ENCODE measurements around the gene TENM4.

TENM4 gene

DNA sequence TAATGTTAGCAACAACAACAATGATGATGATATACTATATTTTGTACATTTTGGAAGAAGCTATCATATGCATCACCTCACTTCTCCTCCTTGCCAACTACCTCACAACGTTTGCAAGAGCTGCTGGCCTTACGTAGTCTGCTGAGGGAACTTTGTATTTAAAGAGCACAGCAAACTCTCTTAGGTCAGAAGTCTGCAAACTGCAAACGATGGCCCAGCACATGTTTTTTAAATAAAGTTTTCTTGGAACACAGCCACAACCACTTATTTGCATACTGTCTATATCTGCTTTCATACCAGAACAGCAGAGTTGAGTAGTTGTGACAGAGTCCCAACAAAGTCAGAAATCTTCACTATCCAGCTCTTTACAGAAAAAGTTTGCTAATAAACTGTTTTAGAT lies 261.7 kb downstream of the TENM4 start:
- DNase-seq (ENCODE audit: low read depth in 2 of 2): no peak

DNA sequence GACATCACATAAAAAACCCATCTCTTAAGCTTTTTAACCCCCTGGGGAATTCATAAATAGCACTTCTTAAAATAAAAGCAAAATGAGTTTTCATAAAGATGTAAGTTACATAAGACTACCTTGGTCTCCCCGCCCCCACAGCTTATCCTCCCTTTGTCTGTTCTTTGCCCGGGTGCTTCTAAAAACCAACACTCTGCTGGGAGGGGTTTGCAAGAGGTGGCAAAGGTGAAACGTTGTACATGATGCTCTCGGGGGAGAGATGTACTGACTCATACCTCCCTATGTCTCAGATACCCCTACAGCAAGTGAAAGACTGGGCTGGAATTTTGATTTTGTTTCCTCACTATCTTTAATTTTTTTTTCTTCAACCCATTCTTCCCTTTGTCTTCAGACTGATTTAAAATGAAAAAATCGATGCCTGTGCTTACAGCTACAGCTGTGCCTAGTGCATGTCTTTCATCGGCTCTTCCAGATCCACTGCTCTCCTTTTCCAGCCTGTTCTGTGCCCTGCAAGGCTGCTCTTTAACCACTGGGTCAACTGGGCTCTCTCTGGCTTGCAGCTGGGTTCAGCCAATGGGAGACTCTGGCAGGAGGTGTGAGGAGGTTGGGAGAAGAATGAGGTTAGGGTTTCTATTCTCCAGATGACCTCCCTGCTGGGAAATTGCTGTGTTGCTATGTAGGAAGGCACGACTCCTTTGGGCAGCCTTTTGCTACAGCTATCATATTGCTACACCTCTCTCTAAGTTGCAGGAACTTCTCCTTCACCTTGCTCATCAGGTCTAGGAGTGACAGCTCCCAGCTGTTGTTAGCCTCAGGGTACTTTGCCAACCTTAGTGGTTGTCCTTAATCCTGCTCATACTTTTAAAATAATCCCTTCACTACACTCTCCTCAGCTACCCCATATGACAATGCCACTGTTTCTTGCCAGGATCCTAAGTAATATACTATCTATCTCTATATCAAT lies 266.5 kb downstream of the TENM4 start:
- no peak for DNase-seq (ENCODE audit: low read depth in 2 of 2)

DNA sequence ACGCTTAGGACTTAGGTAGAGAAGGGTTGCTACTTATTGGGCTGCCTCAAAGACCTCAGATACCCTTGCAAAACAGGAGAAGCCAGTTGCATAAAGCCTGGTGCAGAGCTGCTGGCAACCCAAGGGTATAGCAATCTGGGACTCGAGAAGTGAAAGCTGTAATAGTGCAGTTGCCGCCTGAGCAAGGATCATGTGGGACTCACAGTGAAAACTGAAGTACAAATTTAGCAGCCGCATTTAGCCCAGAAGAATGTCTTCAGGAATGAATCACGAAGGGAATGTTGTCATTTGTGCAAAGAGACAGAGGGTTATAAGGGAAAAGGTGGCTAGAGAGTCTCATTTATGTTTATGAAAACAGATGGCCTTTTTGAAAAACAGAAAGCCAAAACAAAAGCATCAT lies 267.2 kb downstream of the TENM4 start:
- DNase-seq (ENCODE audit: low read depth in 2 of 2): no peak

DNA sequence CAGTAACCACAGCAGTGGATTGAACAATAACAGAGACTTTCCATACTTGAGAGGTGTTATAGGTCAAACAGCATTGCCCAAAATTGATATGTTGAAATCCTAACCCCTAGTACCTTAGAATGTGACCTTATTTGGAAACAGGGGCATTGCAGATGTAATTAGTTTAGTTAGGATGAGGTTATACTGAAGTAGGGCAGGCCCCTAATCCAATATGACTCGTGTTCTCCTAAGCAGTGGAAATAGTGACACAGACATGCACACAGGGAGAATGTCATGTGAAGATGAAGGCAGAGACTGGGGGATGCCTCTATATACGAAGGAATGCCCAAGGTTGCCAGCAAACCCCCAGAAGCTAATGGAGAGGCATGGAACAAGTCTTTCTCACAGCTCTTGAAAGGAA lies 270.5 kb downstream of the TENM4 start:
- DNase-seq (ENCODE audit: low read depth in 2 of 2): no peak

DNA sequence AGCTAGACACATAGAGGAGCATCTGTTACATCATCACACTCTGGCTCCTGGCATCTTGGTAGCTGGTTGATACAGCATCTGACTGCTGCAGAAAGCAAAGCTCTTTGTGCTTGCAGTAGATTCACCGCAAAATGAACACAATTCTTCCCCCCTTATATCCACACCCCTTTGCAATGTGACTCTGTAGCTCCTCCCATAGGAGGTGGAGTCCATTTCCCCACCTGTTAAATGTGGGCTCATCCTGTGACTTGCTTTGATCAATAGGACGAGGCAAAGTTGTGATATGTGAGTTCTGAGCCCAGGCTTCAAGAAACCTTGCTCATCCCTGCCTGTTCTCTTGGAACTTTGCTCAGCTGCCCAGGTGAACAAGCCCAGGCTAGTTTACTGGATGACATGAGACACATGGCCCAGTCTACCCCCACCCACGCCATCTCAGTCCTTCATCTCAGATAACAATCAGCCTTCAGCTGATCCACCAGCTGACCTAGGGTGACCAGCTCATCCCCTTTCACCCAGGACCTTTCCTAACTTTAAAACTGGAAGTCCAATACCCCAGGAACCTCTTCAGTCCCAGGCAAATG lies 272.2 kb downstream of the TENM4 start:
- no peak for DNase-seq (ENCODE audit: low read depth in 2 of 2)

DNA sequence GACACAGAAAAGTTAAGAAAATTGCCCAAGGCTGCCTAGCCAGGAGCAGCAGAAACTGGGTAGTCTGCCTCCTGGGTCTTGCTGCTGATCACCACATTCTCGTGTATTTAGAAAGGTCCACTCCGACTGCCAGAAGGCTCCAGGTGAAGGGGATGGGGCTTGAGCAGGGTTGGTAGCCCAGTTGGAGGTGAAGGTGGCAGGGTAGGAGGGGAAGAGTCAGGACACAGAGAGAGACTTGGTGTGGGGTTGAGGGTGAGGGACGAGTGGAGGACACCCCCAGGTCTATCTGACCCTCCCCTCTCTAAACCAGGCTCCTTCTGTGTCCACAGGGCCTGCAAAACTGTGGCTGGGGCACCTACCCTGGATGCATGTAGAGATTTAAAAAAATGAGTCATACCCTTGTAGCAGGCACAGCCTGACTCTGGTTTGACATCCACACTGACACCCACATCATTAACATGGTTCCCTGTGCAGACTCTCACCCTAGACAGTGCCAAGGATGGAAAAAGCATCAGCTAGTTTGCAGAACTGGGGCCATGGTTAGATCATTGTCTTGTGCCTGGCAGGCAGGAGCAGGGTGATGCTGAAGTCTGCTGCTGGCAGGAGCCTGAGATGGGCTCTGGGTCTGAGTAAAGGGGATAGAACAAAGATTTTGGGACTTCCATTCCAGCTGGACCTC lies 273.2 kb downstream of the TENM4 start:
- no peak for DNase-seq (ENCODE audit: low read depth in 2 of 2)

DNA sequence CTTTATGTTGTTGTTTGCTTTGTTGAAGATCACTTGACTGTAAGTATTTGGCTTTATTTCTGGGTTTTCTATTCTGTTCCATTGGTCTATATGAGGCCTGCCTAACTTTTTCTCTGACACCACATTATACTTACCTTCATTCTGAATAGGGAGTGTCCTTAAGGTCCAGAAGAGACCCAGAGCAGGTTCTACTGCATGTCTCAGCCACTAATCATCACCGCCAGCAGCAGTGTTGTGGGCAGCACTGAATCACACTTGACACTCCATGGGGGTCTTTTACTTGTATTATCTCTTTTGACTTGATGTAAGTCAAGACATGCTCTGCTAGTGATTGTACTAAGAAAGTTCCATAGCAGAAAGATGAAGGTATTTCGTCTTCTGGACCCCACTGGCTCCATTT lies 274.9 kb downstream of the TENM4 start:
- DNase-seq (ENCODE audit: low read depth in 2 of 2): no peak

DNA sequence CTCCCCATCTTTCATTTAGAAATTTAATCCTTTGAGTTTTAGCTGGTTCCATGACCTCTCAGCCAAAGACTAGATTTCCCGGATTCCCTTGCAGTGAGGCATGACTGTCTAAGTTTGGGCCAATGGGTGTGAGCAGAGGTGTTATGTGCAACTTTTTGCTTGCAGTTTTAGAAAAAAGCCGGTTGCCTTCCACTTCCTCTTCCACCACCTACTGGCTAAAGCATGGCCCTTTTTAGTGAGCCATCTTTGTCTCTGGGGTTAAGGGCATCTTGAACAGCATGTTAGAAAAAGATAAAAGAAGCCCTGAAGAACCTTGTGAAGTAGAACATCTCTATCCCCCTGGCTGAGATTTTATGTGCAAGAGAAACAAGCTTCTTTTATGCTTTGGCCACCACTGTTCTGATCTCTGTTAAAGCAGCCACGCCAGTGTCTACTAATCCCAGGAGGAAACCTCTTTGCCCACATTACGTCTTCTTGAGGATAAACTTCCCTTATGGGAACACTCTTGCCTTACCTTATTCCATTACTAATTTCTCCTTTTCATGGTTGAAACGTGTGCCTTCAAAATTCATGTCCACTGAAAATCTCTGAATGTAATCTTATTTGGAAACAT lies 279.9 kb downstream of the TENM4 start:
- no peak for DNase-seq (ENCODE audit: low read depth in 2 of 2)

DNA sequence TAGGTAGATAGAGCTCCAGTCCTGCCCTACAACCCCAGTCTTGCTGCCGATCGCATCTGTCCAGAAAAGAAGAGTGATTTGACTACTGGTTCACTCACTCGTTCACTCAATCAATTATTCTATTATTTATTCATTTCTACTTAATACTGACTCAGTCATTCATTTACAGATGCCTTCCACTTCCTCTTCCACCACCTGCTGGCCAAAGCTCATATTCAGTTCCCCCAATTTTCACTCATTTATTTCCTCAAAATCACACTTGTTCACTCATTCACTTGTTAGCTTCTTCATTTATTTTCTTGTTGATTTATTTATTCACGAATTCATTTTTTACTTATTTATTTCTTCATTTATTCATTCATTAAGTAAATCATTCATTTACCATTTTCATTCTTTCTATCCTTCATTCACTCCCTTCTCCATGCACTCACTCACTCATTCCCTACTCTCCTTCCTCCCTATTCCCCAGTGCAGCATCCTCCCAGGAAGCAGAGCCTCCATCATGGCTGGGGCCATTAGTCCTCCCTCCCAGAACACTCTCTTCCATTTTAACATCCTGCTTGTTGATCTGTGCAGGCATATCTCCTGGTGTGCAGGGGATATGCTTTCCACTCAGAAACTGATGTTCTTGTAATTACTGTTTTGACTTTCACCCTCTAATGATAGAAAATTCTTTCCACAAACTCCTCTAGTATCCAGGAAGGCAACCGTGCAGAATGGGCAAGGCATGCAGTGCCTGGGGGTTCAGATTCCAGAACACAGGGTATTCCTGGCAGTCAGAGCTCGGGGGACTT lies 281.0 kb downstream of the TENM4 start:
- DNase-seq (ENCODE audit: low read depth in 2 of 2): no peak

DNA sequence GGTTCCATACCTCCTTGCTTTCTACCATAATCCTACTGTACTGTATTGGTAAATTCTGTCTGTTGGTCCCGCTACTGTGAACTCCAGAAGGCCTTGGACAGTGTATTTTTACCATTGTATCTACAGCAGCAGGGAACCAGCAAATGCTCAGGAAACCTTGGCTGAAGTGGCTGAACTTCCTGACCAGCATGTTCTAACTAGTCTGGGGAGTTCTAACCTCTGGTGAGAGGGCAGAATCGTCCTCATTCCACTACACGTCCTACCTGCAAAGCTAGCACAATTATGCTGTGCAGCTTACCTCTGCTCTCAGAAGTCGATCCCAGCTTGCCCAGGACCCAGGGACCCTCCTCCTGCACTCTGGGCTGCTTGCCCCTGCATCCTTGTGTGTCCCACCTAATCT lies 283.1 kb downstream of the TENM4 start:
- DNase-seq (ENCODE audit: low read depth in 2 of 2): no peak

DNA sequence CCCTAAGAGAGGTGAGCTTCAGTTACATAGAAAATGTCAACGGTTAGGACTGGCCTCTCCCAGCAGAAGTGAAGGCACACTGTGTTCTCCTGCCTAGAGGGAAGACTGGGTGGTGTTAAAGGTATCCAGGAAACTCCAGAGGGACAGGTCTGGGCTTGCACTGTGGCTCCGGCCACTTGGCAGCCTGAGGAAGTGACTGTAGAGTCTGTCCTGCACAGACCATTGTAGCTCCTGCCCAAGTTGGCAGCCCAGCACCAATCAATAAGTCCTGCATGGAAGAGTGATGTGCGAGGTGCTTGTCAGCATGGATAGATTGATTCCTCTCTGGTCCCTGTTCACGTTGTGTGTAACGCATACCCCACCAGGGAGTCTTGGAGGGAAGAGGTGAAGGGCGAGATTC lies 284.8 kb downstream of the TENM4 start:
- DNase-seq (ENCODE audit: low read depth in 2 of 2): no peak

DNA sequence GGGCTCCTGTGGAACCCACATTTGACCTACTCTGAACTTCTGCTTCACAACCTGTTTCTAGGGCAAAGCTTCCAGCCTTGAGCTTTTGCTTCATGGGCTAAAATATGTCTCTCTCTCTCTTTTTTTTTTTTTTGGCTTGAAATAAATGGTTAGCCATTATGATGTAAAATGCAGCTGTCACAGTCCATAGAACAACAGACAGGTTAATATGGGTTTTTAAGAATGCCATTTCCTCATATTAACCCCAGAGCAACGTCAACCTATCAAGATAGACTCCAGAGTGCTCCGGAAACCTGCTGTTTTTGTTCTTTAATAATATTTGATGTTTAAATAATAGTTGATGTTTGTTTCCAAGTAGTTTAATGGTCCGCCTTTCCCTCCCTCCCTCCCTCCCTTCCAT lies 285.6 kb downstream of the TENM4 start:
- DNase-seq (ENCODE audit: low read depth in 2 of 2): no peak

DNA sequence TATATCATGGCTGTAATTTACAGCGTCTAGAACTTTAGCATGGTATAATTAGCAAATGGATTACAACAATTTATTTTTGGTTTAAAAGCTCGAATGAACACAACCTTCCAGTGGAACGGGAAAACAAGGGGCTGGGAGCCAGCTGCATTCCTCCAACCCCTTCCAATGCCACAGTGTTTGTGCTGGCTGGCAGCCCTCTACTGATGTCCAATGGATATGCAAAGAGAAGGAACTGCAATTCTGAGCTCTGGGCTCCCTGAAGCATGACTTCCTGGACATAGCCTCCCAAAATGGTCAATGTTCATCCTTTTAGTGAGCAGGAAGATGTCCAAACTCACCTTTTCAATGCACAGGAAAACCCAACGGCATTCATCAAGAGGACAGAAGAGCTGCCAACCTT lies 288.3 kb downstream of the TENM4 start:
- no peak for DNase-seq (ENCODE audit: low read depth in 2 of 2)

DNA sequence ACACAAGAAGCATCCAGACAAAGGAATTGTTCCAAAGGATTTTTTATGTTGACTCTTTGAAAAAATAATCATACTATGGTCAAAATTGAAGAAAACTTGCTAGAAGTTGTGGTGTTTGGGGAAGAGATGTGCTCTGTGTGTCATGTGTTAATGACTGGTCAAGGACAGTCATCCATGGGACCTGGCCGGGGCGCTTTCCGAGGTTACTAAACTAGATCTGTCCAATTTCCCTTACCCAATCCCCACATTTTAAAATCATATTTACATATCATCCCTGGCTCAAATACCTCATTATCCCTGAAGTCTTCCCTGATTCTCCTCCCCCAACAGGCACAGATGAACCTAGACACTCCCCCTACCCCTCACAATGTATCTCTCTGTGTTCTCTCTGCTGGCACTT lies 289.4 kb downstream of the TENM4 start:
- no peak for DNase-seq (ENCODE audit: low read depth in 2 of 2)

DNA sequence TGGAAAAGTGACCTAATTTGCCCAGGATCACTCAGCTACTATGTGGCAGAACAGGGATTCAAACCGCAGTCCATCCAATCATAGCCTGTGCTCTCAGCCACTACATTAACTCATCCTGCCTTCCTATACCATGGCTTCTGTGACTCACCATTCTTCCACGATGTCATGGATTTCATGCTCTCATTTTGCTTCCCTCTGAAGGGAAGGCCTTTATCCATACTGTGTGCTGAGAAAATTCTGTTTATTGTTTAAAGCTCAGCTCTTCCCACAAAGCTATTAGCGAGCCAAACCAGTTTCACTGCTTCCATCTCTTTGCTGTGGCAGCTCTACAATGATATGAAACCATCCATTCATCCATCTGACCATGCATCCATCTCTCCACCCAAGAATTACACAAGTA lies 289.9 kb downstream of the TENM4 start:
- no peak for DNase-seq (ENCODE audit: low read depth in 2 of 2)

DNA sequence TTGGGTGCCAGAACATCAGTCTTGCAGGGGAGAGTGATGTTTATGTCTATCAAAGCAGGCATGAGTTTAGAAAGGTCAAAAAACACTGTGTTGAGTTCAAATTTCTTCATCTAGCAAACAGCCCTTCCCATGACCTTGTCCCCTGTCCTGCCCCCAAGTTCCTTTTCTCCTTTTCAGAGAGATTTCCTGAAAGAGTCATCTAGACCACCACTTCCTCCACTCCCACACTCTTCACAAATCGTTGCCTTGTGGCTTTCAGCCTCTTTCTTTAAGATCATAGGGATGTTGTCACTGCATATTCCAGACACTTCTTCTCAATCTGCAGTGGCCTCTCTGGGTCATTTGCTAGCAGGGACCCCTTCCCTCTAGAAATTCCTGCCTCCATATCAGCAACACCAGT lies 290.5 kb downstream of the TENM4 start:
- no peak for DNase-seq (ENCODE audit: low read depth in 2 of 2)

DNA sequence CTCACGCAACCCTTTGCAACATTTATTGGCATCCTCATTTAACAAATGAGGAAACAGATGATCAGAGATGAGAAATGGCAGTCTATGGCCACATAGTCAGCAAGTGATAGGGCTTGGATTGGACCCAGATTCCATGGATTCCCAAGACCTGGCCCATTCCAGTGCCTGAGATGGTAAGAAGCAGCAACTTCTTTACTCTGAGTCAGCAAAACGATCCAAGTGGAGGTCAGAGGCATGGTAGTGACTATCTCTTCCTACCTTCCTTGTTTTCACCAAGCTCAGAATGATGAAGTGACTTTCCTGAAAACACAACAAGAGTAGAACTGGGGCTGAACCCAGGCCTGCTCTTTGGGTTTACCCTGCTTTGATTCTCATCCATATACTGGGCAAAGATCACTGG lies 293.1 kb downstream of the TENM4 start:
- DNase-seq (ENCODE audit: low read depth in 2 of 2): no peak

DNA sequence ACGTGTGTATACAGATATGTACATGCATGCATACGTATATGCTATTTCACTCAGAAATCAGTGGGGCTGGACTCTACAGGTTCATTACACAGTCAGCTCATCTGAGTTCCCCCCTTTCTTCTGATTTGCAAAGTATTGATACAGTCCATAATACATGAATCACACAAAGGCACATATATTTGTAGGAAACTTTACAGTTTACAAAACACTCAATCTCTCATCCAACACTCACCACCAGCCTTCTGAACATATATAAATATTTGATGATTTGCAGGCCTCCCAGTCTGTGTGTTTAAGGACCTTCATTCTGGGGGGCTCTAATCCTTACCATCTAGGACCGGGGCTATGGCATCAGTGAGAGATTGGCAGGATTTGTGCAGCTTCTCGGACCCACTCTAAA lies 293.8 kb downstream of the TENM4 start:
- DNase-seq (ENCODE audit: low read depth in 2 of 2): no peak

DNA sequence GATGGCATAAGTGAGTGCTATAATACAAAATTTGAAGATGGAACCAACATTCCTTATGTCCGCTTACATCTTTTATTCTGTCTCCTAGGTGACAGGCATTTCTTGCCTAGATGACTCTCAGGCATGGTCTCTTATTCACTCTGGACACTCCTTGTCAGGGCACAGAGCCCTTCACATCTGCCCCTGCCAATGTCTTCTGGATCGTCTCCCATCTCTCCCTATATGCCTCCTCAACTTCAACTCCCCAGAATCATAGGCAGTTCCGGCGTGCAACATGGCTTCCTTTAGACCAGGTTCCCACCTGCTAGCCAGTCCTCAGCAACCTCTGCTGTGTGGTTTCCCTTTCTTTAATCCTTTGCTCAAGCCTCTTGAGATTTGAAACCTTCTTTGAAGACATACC lies 300.9 kb downstream of the TENM4 start:
- no peak for DNase-seq (ENCODE audit: low read depth in 2 of 2)

DNA sequence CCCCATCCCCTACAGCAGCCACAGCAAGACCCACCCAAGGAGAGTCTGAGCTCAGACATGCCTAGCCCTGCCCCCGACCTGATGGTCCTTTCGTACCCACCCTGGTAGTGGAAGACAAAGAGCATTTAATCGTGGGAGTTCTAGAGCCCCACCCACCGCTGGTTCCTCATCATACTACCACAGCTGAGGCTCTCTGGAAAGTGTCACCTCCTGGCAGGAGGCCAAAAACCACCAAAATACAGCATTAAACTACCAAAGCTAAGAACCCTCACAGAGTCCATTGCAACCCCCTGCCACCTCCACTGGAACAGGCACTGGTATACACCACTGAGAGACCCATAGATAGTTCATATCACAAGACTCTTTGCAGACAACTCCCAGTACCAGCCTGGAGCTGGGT lies 311.1 kb downstream of the TENM4 start:
- DNase-seq (ENCODE audit: low read depth in 2 of 2): no peak

DNA sequence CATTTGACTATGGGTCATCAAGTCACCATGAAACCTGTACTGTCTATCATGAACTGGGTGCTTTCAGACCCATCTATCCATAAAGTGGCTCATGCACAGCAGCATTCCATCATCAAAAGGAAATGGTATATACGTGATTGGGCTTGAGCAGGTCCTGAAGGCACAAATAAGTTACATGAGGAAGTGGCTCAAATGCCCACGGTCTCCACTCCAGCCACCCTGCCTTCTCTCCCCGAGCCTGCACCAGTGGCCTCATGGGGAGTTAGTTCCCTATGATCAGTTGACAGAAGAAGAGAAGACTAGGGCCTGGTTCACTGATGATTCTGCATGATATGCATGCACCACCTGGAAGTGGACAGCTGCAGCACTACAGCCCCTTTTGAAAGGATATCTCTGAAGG lies 312.5 kb downstream of the TENM4 start:
- DNase-seq (ENCODE audit: low read depth in 2 of 2): no peak

DNA sequence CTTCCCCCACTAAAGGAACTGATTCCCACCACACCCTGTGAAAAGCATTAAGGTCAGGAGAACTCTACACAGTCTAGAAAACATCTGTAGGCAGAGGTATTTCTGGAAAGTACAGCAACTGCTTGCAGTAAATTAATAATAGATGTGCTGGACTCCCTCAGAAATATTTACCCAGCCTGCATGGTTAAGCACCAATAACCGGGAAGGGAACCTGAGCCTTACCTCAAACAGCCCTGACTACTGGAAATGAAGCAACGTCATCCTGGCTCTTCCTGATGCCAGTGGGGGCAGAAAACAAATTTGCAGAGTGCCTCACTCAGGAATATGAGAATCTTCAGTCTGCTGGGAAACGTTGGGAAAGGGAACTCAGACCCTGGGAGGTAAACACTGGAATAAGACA lies 318.1 kb downstream of the TENM4 start:
- no peak for DNase-seq (ENCODE audit: low read depth in 2 of 2)
